ENCODE data around the gene AKAP10. TPM values are rescaled to one million over a fixed set of nuclear protein-coding genes. Genes with fewer than 3 reads are reported as not detected.
A peak's percentile ranks its signal among the peaks of the same experiment; 100 is the strongest.

The AKAP10 gene
- total RNA-seq, 1 experiment from 2014 or later = 20.2 TPM

- Mint-ChIP-seq H3K9me3 (no peaks in the 10 kb centered on the region), H3K27ac (peak overlapping the region in 1 of 3 experiments; percentile 65; a peak in 2 of 7 replicates), H3K4me3 (no peak overlapping the region), H3K4me1 (peaks cover 21 to 24% of the 10 kb centered on the region in 2 experiments), H3K27me3 (ENCODE audit: low read depth) (no peaks in the 10 kb centered on the region; the same call in 1 of the 2 replicates), H3K36me3 (ENCODE audit: insufficient read depth in 1 of 3, low read depth in 3 of 3) (peaks cover 15 to 61% (median 59%) of the 10 kb centered on the region in 3 experiments)
- H3K79me2 ChIP-seq (ENCODE audit: insufficient read depth, low read length) = no peaks in the 10 kb centered on the region
- no peak overlapping the region for H3K23ac ChIP-seq (ENCODE audit: insufficient read length, low read depth, low read length)
- no peak overlapping the region for H3K14ac ChIP-seq (ENCODE audit: insufficient read depth, low read length)
- H3K4ac ChIP-seq (ENCODE audit: low read depth, low read length) = no peak overlapping the region
- H4K8ac ChIP-seq (replicated peaks; ENCODE audit: insufficient read length, low read depth, low read length) = no peak overlapping the region
- H3T11ph ChIP-seq (ENCODE audit: low read length) = no peak overlapping the region
- no peak overlapping the region for H3K4me2 ChIP-seq (ENCODE audit: insufficient read depth, insufficient read length, low read length)
- no peak overlapping the region for H2AK5ac ChIP-seq (ENCODE audit: insufficient read length, low read length)
- H4K20me1 ChIP-seq (ENCODE audit: control insufficient read depth, insufficient read depth, insufficient read length) = no peaks in the 10 kb centered on the region
- no CpG with 5 or more reads among the region's 2 CpGs for WGBS (ENCODE audit: extremely low coverage, insufficient read length, low lambda C conversion rate)
- peaks cover 4% of the 10 kb centered on the region; the same call in 1 of the 2 replicates for H3K4me1 ChIP-seq (ENCODE audit: insufficient read depth, low read length)
- no peak overlapping the region for H2BK5ac ChIP-seq (ENCODE audit: insufficient read length, low read length)
- no peak overlapping the region for H2AFZ ChIP-seq (ENCODE audit: low read length)
- no peak overlapping the region for H2BK20ac ChIP-seq (ENCODE audit: low read depth, low read length, poor library complexity, severe bottlenecking)
- H3K9ac ChIP-seq (ENCODE audit: extremely low read depth, insufficient read length, low read length) = no peak overlapping the region
- H2BK120ac ChIP-seq (ENCODE audit: low read depth, low read length, poor library complexity, severe bottlenecking) = no peak overlapping the region
- no peak for DNase-seq
- no peak overlapping the region for H3K27ac ChIP-seq (ENCODE audit: insufficient read length, low read depth, low read length)
- H3K23me2 ChIP-seq (ENCODE audit: insufficient read length, low read depth, low read length, poor library complexity, severe bottlenecking) = no peaks in the 10 kb centered on the region
- no peaks in the 10 kb centered on the region for H3K9me3 ChIP-seq (ENCODE audit: control insufficient read depth, low read depth, low read length)
- H2BK12ac ChIP-seq (ENCODE audit: insufficient read length, low read depth, low read length) = no peak overlapping the region
- H3K27me3 ChIP-seq (ENCODE audit: insufficient read depth, low read length) = no peaks in the 10 kb centered on the region
- H4K5ac ChIP-seq (ENCODE audit: insufficient read length, low read depth, low read length) = no peak overlapping the region
- no peak for TF ChIP-seq CTCF (conservative IDR thresholded peaks at IDR 0.05)
- H2BK15ac ChIP-seq (ENCODE audit: low read depth, low read length) = no peak overlapping the region
- H3K56ac ChIP-seq (ENCODE audit: insufficient read length, low read depth, low read length) = no peak overlapping the region
- H3K18ac ChIP-seq (ENCODE audit: insufficient read length, low read depth, low read length) = no peak overlapping the region
- H3K79me1 ChIP-seq (ENCODE audit: insufficient read depth, low read depth, low read length, poor library complexity, severe bottlenecking) = peaks cover 5% of the 10 kb centered on the region
- H4K91ac ChIP-seq (ENCODE audit: insufficient read length, low read depth, low read length) = no peak overlapping the region
Observed at GRCh38 chr17:19939993-19940721, 37.5 kb downstream of the AKAP10 start.
